GM19099 (cell line): Measurements from ENCODE around the gene NCBP2.
A peak's percentile ranks its signal among the peaks of the same experiment; 100 is the strongest.

Source experiments
- POLR2A ChIP-seq: IDR thresholded peaks from 3 replicates; pipeline ENCODE4 v1.6.1; 2011; ENCODE audit warnings: low read depth; ENCODE audit not compliant: insufficient read length; ENCODE audit errors: extremely low read depth

NCBP2 gene

GRCh38 chr3:196942226-196942914 is at the start of gene NCBP2:
NCBP2 (minus strand) TSS chr3:196942528; CDS start chr3:196942503, 25 bp downstream.
- peak; percentile 94 for TF ChIP-seq POLR2A

- TF ChIP-seq POLR2A, result no peak
Observed at GRCh38 chr3:196991581-196992460, 49.5 kb upstream of the NCBP2 start.

GRCh38 chr3:196990601-196991007 is 48.3 kb upstream of the NCBP2 start:
- TF ChIP-seq POLR2A, result no peak

- no peak for TF ChIP-seq POLR2A
Observed at GRCh38 chr3:196989721-196990262, 47.5 kb upstream of the NCBP2 start.

GRCh38 chr3:196988241-196989029 is 46.1 kb upstream of the NCBP2 start:
- TF ChIP-seq POLR2A, result no peak

GRCh38 chr3:196987022-196987421 is 44.7 kb upstream of the NCBP2 start:
- no peak for TF ChIP-seq POLR2A

GRCh38 chr3:196985954-196986885 is 43.9 kb upstream of the NCBP2 start:
- TF ChIP-seq POLR2A, result no peak

GRCh38 chr3:196985298-196985697 is 43.0 kb upstream of the NCBP2 start:
- no peak for TF ChIP-seq POLR2A

- no peak for TF ChIP-seq POLR2A
Observed at GRCh38 chr3:196983186-196983585, 40.9 kb upstream of the NCBP2 start.

GRCh38 chr3:196981657-196982056 is 39.3 kb upstream of the NCBP2 start:
- no peak for TF ChIP-seq POLR2A

- TF ChIP-seq POLR2A, result no peak
Observed at GRCh38 chr3:196979545-196979944, 37.2 kb upstream of the NCBP2 start.

- TF ChIP-seq POLR2A, result no peak
Observed at GRCh38 chr3:196976941-196977340, 34.6 kb upstream of the NCBP2 start.

- TF ChIP-seq POLR2A, result no peak
Observed at GRCh38 chr3:196975349-196975748, 33.0 kb upstream of the NCBP2 start.

- no peak for TF ChIP-seq POLR2A
Observed at GRCh38 chr3:196974661-196975060, 32.3 kb upstream of the NCBP2 start.

GRCh38 chr3:196971094-196971698 is 28.9 kb upstream of the NCBP2 start:
- TF ChIP-seq POLR2A, result no peak
